Mucosa of descending colon (tissue), 3 donors: ENCODE data around the gene ACTC1. TPM values are rescaled to one million over a fixed set of nuclear protein-coding genes. Genes with fewer than 3 reads are reported as not detected.

Experiments
- ATAC-seq: fragments of 200-7000 bp; cut with Tn5 transposase; one replicate; pipeline ENCODE4 v1.9.1; 2020; ENCODE audit warnings: mild to moderate bottlenecking, moderate library complexity
- DNase-seq, 3 donors: peaks; one replicate each; pipeline ENCODE4 v3.0.0-alpha.2; 2020
- H3K36me3 ChIP-seq: fragments of 200-600 bp; one replicate; pipeline ENCODE4 v1.8.0; 2021; ENCODE audit warnings: low read depth, mild to moderate bottlenecking
- H3K4me1 ChIP-seq: fragments of 200-600 bp; one replicate; pipeline ENCODE4 v1.8.0; 2021; ENCODE audit warnings: low read depth, mild to moderate bottlenecking
- H3K4me3 ChIP-seq: fragments of 200-600 bp; one replicate; pipeline ENCODE4 v1.8.0; 2021; ENCODE audit warnings: mild to moderate bottlenecking
- H3K9me3 ChIP-seq: fragments of 200-600 bp; one replicate; pipeline ENCODE4 v1.8.0; 2021; ENCODE audit warnings: mild to moderate bottlenecking
- intact Hi-C, 2 donors: fragments of 100-400 bp; cut with DNase I in 1 of 2; cut with micrococcal nuclease in 1 of 2; formaldehyde crosslinking; loops; one replicate each; pipeline versions ENCODE4 v1.11.0 to v1.11.1; 2022; cut with DNase I, micrococcal nuclease
- total RNA-seq, 3 donors: library from RNA; stranded (reverse); fragmentation: NEBNext Ultra II Directional in 2 of 3; extraction: Animal tissue kit (Norgen Biotek cat#: 25700) in 2 of 3; gene quantifications; one replicate each; pipeline versions ENCODE4 v1.2.1 to v1.2.4, GENCODE V29; 2021 to 2023
- TF ChIP-seq, protein P1 (sequence below): fragments of 200-600 bp; IDR thresholded peaks from one replicate; pipeline ENCODE4 v1.8.0; 2022; ENCODE audit warnings: antibody characterized with exemption, mild to moderate bottlenecking
- donor health status: DM: no; HTN: no; CAD: no; lungs with moderate emphysema.
- donor health status: DM: no; HTN: no; CAD: no.
- donor health status: DM: no; HTN: yes; CAD: no.

The ACTC1 gene
- total RNA-seq, 3 donors from 2014 or later: 0.64 to 10.7 (median 1.3) TPM

DNA sequence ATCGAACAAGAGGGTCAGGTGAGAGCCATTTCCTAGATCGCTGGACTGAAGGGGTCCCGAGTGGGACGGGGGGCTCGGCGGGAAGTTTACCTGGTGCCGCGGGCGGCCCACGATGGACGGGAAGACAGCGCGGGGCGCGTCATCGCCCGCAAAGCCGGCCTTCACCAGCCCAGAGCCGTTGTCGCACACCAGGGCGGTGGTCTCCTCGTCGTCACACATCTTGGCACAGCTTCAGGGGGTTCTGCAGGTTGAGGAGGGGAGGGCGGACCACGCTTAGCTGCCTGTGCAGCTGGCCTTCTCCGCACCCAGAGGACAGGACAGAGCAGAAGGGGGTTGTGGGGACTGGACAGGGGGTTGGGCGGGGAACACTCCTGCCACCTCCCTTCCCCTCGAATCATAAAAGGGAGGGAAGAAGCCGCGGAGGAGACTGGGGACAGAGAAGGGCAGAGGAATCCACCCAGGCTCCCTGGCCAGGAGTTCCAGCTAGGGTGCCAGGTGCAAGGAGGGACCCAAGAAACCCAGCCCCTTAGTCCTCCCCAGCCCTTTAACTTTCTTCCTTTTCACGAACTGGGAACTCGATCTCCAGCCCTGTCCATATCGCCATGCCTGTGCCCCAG lies 651 bp downstream of the ACTC1 start:
- no peak for ATAC-seq

DNA sequence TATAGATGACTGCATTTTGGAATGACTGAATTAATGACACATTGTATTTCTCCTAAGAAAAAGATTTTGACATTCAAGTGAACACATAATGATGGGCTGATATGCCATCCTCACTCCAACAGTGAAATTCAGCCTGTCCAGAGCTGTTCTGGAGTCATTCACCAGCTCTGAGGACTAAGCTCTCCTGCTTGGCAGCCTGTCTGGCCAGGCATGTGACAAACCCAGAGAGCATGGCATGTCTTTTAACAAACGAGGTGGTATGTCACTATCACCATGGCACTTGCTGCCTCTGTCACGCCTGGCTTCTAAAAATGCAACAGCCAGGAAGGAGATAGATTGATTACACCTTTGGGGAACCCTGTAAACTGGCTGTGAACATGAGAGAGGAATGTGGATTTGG lies 1.4 kb downstream of the ACTC1 start:
- no peaks in the 10 kb centered on the region for H3K4me1 ChIP-seq
- TF ChIP-seq, protein P1, sequence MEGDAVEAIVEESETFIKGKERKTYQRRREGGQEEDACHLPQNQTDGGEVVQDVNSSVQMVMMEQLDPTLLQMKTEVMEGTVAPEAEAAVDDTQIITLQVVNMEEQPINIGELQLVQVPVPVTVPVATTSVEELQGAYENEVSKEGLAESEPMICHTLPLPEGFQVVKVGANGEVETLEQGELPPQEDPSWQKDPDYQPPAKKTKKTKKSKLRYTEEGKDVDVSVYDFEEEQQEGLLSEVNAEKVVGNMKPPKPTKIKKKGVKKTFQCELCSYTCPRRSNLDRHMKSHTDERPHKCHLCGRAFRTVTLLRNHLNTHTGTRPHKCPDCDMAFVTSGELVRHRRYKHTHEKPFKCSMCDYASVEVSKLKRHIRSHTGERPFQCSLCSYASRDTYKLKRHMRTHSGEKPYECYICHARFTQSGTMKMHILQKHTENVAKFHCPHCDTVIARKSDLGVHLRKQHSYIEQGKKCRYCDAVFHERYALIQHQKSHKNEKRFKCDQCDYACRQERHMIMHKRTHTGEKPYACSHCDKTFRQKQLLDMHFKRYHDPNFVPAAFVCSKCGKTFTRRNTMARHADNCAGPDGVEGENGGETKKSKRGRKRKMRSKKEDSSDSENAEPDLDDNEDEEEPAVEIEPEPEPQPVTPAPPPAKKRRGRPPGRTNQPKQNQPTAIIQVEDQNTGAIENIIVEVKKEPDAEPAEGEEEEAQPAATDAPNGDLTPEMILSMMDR: no peak
- intact Hi-C loops: no loop called here
- no peaks in the 10 kb centered on the region for H3K36me3 ChIP-seq
- H3K4me3 ChIP-seq: no peak overlapping the region
- DNase-seq: no peak
- ATAC-seq: no peak
- no peaks in the 10 kb centered on the region for H3K9me3 ChIP-seq

More for the DNA sequence above, 651 bp downstream of the ACTC1 start:
- no peak for DNase-seq
- intact Hi-C loops: no loop called here
- TF ChIP-seq, protein P1: no peak
- Histone ChIP-seq H3K36me3 (no peaks in the 10 kb centered on the region), H3K9me3 (no peaks in the 10 kb centered on the region), H3K4me3 (no peak overlapping the region), H3K4me1 (no peaks in the 10 kb centered on the region)

DNA sequence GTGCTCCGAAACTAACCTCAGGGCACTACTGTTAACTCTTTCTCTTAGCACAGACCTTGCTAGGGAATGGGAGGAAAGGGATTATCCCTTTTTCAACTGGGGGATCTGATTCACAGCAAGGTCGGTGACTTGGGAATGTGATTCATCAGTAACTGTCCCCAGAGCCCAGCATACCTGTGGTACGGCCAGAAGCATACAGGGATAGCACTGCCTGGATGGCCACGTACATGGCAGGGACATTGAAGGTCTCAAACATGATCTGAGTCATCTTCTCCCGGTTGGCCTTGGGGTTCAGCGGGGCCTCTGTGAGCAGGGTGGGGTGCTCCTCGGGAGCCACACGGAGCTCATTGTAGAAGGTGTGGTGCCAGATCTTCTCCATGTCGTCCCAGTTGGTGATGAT lies 2.3 kb downstream of the ACTC1 start:
- TF ChIP-seq, protein P1: no peak
- Histone ChIP-seq H3K9me3 (no peaks in the 10 kb centered on the region), H3K36me3 (no peaks in the 10 kb centered on the region), H3K4me1 (no peaks in the 10 kb centered on the region), H3K4me3 (no peak overlapping the region)
- intact Hi-C loops: no loop called here
- no peak for ATAC-seq
- no peak for DNase-seq

DNA sequence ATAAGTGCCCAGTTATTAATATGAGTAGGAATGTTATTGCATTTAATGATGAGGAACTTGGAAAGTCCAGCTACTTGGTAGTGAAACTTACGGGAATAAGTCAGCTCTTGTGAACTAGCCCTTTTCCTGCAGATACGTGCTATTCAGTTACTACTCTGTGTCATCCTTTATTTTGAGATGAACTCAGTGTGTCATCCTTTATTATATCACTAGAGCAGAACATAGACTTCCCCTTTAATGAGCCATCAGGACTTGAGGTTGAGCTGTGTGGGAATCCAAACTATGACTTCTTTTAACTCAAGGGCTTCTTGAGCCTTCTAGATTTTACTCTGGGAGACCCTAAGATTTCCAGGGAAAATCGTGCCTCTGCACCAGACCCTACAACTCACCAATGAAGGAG lies 3.6 kb downstream of the ACTC1 start:
- TF ChIP-seq, protein P1: no peak
- no peak overlapping the region for H3K4me3 ChIP-seq
- DNase-seq (no peak), ATAC-seq (no peak)
- intact Hi-C loops: no loop called here
- no peaks in the 10 kb centered on the region for H3K9me3 ChIP-seq
- H3K4me1 ChIP-seq: no peaks in the 10 kb centered on the region
- no peaks in the 10 kb centered on the region for H3K36me3 ChIP-seq

DNA sequence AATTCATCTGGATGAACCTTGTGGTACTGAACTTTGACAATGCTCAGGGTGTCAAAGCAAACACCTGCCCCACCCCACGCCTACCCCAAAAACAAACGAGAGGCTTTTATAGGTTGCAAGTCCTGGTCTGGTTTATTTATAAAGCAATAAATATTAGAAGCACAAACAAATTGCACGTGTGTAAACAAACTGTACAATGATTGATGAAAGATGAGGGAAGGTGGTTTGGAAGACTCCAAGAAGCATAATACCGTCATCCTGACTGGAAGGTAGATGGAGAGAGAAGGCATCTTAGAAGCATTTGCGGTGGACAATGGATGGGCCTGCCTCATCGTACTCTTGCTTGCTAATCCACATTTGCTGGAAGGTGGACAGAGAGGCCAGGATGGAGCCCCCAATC lies 5.2 kb downstream of the ACTC1 start:
- H3K9me3 ChIP-seq: no peaks in the 10 kb centered on the region
- no peak overlapping the region for H3K4me3 ChIP-seq
- TF ChIP-seq, protein P1: no peak
- DNase-seq (no peak), ATAC-seq (no peak)
- intact Hi-C loops: no loop called here
- no peaks in the 10 kb centered on the region for H3K36me3 ChIP-seq
- no peaks in the 10 kb centered on the region for H3K4me1 ChIP-seq

DNA sequence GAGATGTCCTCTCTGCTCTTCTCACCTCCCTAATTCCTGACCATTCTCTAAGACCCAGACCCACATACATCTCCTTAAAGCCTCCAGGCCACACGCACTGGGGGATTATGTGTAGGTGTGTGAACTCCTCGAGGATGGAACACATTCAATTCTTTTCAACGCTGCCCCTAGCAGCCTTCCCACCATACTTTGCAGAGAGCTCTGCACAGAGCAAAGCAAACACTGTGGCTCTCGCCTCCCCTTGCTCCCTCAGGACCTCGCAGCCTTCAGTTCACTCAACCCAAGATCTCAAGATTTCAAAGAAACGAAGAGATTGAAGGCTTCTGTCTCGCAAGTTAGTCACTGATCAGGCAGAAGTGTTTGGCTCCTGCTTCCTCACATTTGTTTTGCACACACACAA lies 6.0 kb downstream of the ACTC1 start:
- ATAC-seq (no peak), DNase-seq (no peak)
- intact Hi-C loops: no loop called here
- Histone ChIP-seq H3K4me1 (no peaks in the 10 kb centered on the region), H3K36me3 (no peaks in the 10 kb centered on the region), H3K4me3 (no peak overlapping the region), H3K9me3 (no peaks in the 10 kb centered on the region)
- TF ChIP-seq, protein P1: no peak
